G401.6 (cell line): Measurements from ENCODE around the gene NUDT12.

Source experiments
- FAIRE-seq: peaks from 2 replicates; lab custom pipeline; 2012; peaks lifted over from hg19 to GRCh38; lab: Jason Lieb, UNC

The NUDT12 gene

GRCh38 chr5:103562453-103563157 lies at the start of gene NUDT12:
Gene NUDT12 (minus strand): TSS chr5:103562789. CDS start chr5:103560248, 2,541 bp downstream.
- FAIRE-seq, result no peak

- FAIRE-seq, result no peak
Measured at GRCh38 chr5:103607346-103607745, 44.8 kb upstream of the NUDT12 start.

- FAIRE-seq, result no peak
Measured at GRCh38 chr5:103605277-103605676, 42.7 kb upstream of the NUDT12 start.

GRCh38 chr5:103602438-103602837 lies 39.8 kb upstream of the NUDT12 start:
- FAIRE-seq, result no peak

GRCh38 chr5:103601314-103601713 lies 38.7 kb upstream of the NUDT12 start:
- FAIRE-seq, result peak; percentile 81

GRCh38 chr5:103600086-103600485 lies 37.5 kb upstream of the NUDT12 start:
- no peak for FAIRE-seq

- no peak for FAIRE-seq
Measured at GRCh38 chr5:103598997-103599566, 36.5 kb upstream of the NUDT12 start.

GRCh38 chr5:103590221-103590620 lies 27.6 kb upstream of the NUDT12 start:
- FAIRE-seq, result peak; percentile 39

GRCh38 chr5:103589776-103590175 lies 27.2 kb upstream of the NUDT12 start:
- FAIRE-seq, result no peak

- no peak for FAIRE-seq
Measured at GRCh38 chr5:103589357-103589756, 26.8 kb upstream of the NUDT12 start.

GRCh38 chr5:103587185-103587748 lies 24.7 kb upstream of the NUDT12 start:
- FAIRE-seq, result peak; percentile 100

GRCh38 chr5:103582364-103582763 lies 19.8 kb upstream of the NUDT12 start:
- FAIRE-seq, result no peak

- FAIRE-seq, result peak; percentile 25
Measured at GRCh38 chr5:103573411-103573810, 10.8 kb upstream of the NUDT12 start.

GRCh38 chr5:103572454-103572853 lies 9.9 kb upstream of the NUDT12 start:
- no peak for FAIRE-seq

GRCh38 chr5:103571730-103572129 lies 9.1 kb upstream of the NUDT12 start:
- no peak for FAIRE-seq

GRCh38 chr5:103569313-103570060 lies 6.9 kb upstream of the NUDT12 start:
- no peak for FAIRE-seq

GRCh38 chr5:103565719-103566118 lies 3.1 kb upstream of the NUDT12 start:
- FAIRE-seq, result no peak

GRCh38 chr5:103561685-103562452 lies 720 bp downstream of the NUDT12 start:
- peak; percentile 59 for FAIRE-seq

GRCh38 chr5:103560826-103561225 lies 1.8 kb downstream of the NUDT12 start:
- no peak for FAIRE-seq

GRCh38 chr5:103546858-103547257 lies 15.7 kb downstream of the NUDT12 start:
- FAIRE-seq, result no peak

GRCh38 chr5:103542441-103542840 lies 20.1 kb downstream of the NUDT12 start:
- no peak for FAIRE-seq

GRCh38 chr5:103541569-103541968 lies 21.0 kb downstream of the NUDT12 start:
- FAIRE-seq, result no peak
